Stimulated activated naive CD4-positive, alpha-beta T cell (primary cell): ENCODE results near the gene AKAP3.

Experiments
- DNase-seq, 6 experiments: peaks; one replicate each; lab custom pipeline; 2025; lab: John Stamatoyannopoulos, UW

AKAP3 gene

DNA sequence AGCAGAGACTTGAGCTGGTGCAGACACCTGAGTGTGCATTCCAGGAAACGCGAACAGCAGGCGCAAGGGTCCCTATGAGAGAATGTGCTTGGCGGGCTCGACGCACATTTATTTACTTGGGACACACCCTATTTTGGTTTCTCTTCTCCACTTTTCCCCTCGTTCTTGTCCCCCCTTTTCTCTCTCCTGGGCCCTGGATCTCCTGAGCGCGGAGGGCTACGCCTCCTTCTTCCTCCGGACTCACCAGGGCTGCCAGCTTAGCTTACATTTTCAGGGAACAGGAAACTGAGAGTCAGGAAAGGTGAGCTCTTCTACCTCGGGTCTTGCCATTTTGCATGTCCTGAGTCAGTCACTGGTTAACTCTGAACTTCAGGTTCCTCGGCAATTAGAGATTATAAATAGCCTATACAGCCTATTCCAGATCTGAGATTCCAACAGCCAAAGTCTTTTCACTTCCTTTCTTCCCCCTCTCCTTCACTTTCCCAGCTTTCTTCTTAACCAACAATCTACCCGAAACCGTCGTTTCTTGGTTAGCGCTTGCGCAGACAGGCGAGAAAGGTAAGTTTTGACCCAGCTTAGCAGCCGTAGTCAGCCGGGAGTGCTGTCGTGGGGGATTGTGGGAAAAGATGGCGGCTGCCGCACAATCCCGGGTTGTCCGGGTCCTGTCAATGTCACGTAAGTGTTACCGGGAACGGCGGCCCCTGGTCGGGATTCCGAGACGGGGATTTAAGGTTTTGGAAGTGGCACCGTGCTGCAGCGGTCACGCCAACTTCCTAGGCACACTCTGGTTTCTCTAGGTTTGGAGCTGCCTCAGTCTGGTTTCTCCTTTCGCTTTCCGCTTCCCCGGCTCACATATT is at the start of gene AKAP3, which contains the start of gene NDUFA9:
TSS of gene AKAP3 (minus strand) at position 551 of the 857 bp plus-strand sequence. CDS start 10,855 bp downstream, outside the sequence.
TSS of gene NDUFA9 (plus strand) at position 614 of the 857 bp plus-strand sequence. CDS start at position 627, 13 bp downstream.
- peak; percentile 60 to 89 (median 74) for DNase-seq

GRCh38 chr12:4690760-4691159 is 41.9 kb upstream of the AKAP3 start:
- DNase-seq, result no peak

- DNase-seq, result no peak
Measured at GRCh38 chr12:4685317-4685716, 36.5 kb upstream of the AKAP3 start.

GRCh38 chr12:4681732-4682131 is 32.9 kb upstream of the AKAP3 start:
- DNase-seq, result no peak

DNA sequence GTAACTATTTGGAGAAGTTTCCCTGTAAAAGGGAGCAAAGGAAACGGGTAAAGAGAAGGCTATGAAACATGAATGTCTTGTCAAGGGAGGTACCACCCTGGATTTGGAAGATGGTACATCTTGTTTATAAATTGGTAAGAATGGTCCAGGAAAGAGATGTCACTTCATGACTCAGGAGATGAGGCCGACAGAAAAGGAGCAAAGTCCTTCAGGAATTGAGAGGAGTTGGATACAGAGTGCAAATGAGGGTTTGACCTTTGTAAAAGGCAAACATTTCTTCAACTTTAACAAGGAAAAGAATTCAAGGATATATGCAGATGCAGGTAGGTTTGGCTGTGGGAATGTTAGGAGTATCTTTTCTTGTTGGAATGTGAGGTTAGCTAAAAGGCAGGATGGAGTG is 30.9 kb upstream of the AKAP3 start:
- DNase-seq, result no peak

- DNase-seq, result no peak
Measured at GRCh38 chr12:4665236-4665635, 16.4 kb upstream of the AKAP3 start.

GRCh38 chr12:4663971-4664505 is 15.2 kb upstream of the AKAP3 start:
- DNase-seq, result no peak

DNA sequence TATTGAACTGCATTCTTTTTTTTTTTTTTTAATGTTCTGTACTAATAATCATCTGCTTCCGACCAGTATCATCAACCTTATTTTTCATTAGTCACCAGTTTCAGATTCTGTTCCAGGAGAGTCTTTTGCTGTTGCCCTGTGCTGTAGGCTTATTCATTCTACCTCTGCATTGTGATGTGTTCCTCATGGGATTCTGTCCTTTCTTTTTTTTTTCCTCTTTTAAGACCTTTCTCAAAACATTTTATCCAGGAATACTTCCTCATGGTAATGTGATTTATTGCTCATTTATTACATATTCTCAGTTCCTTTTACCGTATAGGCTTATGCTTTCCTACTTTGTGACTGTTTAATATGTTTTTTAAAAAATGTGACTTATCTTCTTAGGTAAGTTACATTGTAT is 4.8 kb upstream of the AKAP3 start:
- no peak for DNase-seq

DNA sequence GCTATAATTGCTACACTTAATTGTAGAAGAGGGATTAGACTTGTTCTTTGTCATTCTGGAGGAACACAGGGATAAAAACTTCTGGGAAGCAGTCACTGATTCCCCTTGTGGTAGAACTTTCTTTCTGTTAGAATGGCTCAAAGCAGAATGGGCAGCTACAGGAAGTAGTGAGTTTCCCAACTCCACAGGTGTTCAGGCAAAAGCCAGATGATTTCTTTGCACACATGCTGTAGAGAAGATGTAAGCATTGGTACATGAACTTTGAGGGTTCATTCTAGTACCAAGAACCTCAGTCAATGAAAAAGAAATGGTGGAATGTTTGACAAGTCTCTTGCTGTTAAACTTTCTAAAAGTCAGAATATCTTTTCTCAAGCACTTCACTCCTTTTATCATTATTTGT is 4.4 kb upstream of the AKAP3 start:
- no peak for DNase-seq

DNA sequence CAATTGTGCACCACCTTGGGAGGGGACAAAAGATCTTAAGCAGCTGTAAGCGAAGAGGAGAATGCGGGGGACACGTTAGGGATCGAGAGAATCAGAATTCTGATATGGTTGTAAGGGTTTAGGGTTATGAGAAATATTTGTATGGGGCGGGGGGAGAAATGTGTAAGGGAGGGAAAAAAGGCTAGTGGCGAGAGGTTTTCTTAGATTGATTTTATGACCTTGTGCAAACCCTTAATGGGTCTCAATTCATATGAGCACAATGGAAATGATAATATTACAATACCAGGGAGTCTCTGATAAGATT is 459 bp upstream of the AKAP3 start:
- no peak for DNase-seq

GRCh38 chr12:4648104-4648500 is 749 bp downstream of the AKAP3 start:
- peak in 1 of 6 experiments; percentile 9 for DNase-seq

DNA sequence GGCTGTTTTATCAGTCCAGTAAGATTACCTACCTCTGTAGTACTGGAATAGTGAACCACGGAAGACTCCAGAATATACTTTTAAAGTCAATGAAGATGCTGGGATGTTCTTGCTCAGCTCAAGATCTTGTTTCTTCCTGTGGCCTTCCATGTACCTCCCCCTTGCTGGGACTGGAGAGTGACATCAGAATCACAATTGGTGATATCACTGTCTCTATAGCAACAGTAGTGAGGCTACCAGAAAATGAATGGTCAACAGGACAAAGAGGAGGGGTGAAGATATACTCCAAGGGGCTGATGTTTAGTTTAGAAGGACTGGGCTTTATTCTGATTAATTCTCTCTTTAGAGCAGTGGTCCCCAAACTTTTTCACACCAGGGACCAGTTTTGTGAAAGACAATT is 3.8 kb downstream of the AKAP3 start:
- DNase-seq, result no peak

GRCh38 chr12:4643747-4644146 is 5.1 kb downstream of the AKAP3 start:
- DNase-seq, result no peak

GRCh38 chr12:4630262-4630661 is 18.6 kb downstream of the AKAP3 start:
- DNase-seq, result no peak

- DNase-seq, result no peak
Measured at GRCh38 chr12:4628406-4628805, 20.4 kb downstream of the AKAP3 start.

- DNase-seq, result no peak
Measured at GRCh38 chr12:4626543-4626942, 22.3 kb downstream of the AKAP3 start.

- no peak for DNase-seq
Measured at GRCh38 chr12:4621511-4621910, 27.3 kb downstream of the AKAP3 start.

GRCh38 chr12:4615667-4616066 is 33.2 kb downstream of the AKAP3 start:
- no peak for DNase-seq

DNA sequence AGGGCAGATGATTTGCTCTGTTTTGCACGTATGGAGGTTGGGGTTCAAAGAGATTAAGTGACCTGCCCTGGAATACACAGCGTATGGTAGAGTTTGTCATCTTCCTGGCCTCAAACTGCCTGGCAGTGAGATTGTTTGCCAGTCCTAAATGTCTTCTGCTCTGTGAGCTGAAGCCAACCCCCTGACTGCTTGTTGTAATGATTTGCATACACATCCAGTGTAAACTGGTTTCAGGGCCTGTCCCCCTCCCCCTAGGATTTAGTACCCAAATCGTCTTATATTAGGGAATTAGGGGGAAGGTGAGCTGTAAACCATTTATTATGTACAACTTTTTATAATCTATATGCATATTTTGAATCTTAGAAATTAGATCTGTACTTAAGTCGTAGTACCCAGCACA is 38.4 kb downstream of the AKAP3 start:
- DNase-seq, result no peak

DNA sequence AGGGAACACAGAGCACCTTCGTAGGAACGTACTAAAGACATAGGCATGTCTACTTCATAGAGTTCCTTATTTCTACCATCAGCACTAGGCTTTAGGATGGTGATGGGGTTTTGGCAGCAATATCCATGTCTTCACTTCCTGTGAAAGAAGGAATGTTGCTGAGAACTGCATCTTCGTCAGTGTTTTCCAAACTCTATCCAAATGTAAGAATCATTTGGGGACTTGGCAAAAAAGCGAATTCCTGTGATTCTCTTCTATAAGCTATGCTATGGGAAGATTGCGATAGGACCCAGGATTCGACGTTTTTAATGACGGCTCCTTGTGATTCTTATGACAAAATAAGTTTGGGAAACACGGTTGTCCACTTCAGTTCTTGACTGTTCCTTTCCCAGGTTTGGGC is 39.8 kb downstream of the AKAP3 start:
- DNase-seq, result no peak

DNA sequence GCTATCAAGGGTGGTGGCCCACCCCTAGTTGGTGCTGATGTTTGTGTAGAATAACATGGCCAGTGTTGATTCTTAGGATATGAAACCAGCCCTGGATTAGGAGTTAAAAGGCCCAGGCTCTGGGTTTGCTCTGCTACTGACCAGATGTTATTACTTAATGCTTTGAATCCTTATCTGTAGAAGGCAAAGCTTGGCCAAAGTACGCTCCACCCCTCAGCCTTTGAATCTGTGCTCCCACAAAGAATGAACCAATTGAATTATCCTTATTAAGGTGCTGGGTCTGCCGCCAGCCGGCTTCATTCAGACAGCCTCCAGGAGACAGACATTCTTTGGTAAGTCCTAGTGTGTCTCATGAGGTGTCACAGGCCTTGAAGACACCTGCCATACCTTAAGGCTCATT is 41.8 kb downstream of the AKAP3 start:
- no peak for DNase-seq

DNA sequence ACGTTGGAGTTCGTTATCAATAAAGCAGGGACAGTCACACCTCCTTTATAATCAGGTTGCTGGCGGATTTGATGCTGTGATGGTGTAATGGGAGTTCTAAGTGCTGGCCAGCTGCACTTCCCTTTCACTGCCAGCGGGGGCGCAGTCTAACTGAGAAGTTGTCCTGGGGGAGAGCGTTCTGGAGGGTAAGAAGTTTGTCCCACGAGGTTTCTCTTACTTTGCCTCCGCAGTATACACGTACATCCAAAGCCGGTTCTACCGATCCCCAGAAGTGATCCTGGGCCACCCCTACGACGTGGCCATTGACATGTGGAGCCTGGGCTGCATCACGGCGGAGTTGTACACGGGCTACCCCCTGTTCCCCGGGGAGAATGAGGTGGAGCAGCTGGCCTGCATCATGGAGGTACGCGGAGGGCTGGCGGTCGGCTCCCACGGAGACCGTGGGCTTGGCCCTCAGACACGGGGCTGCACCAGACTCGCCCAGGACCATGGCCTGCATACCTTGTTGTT is 44.1 kb downstream of the AKAP3 start:
- peak; percentile 56 to 83 (median 62) for DNase-seq

DNA sequence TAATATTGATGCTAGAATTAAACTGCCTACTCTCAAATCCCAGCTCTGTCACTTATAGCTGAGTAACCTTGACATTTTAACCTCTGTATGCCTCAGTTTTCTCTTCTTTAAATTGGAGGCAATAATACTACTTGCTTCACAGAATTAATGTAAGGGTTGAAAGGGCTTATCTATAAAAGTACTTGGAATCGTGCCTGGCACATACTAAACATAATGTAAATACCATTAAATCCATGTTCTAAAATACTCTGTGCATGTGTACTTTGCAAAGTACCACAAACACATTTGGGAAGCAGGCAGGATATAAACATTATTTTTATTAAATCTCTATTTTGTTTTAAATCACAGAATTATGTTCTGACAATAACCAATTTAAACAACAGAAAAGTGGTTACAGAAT is 44.9 kb downstream of the AKAP3 start:
- no peak for DNase-seq

GRCh38 chr12:4603421-4603820 is 45.4 kb downstream of the AKAP3 start:
- DNase-seq, result no peak
